Measurements from ENCODE around the gene BCAS3. TPM values are rescaled to one million over a fixed set of nuclear protein-coding genes. Genes with fewer than 3 reads are reported as not detected.

BCAS3 gene
- polyA plus RNA-seq, 3 donors from 2014 or later, result 26.3 to 53.8 (median 50.1) TPM

DNA sequence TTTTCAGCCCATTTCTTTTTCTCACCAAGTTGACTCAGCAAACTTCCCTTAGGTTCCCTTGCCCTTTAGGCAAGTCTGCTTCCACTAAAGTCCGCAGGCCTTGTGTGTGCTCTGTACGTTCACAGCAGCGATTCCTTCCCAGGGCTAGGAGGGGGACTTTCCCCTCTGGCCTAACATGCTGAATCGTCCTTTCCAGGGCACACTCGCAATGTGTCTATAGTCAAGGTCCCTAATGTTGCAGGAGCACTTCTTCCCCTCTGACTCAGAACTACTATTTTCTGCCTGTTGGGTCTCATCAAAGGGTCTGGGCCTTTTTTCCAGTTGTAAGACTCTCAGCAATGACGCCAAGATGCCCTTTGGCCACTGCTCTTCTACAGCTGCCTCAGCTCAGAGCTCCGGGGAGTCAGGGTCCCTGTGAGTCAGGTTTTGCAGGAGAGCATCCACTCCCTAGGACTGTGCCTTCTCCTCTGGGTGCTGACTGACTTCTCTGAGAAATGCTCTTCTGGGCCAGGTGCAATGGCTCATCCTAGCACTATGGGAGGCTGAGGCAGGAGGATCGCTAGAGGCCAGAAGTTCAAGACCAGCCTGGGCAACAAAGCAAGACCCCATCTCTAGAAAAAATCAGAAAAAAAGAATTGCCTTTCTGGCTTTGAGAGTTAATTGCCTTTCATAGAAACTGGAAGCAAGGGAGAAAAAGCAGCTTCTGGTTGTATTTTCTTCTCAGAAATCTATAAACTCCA is 657.6 kb downstream of the BCAS3 start:
- Mint-ChIP-seq H3K4me1 (no peaks in the 10 kb centered on the region), H3K9me3 (no peaks in the 10 kb centered on the region), H3K27ac (peak overlapping the region in 1 of 6 donors; percentile 18), H3K27me3 (ENCODE audit: low read depth in 3 of 3) (peaks cover 0 to 2% (median 2%) of the 10 kb centered on the region in 3 donors), H3K4me3 (no peak overlapping the region), H3K36me3 (no peaks in the 10 kb centered on the region)
- no peak for DNase-seq

GRCh38 chr17:61335845-61336655 is 658.4 kb downstream of the BCAS3 start:
- no peak for DNase-seq
- H3K36me3 Mint-ChIP-seq, result no peaks in the 10 kb centered on the region
- H3K4me3 Mint-ChIP-seq, result no peak overlapping the region
- no peaks in the 10 kb centered on the region for H3K9me3 Mint-ChIP-seq
- H3K4me1 Mint-ChIP-seq, result no peaks in the 10 kb centered on the region
- peaks cover 0 to 2% (median 2%) of the 10 kb centered on the region in 3 donors for H3K27me3 Mint-ChIP-seq (ENCODE audit: low read depth in 3 of 3)
- H3K27ac Mint-ChIP-seq, result no peak overlapping the region

DNA sequence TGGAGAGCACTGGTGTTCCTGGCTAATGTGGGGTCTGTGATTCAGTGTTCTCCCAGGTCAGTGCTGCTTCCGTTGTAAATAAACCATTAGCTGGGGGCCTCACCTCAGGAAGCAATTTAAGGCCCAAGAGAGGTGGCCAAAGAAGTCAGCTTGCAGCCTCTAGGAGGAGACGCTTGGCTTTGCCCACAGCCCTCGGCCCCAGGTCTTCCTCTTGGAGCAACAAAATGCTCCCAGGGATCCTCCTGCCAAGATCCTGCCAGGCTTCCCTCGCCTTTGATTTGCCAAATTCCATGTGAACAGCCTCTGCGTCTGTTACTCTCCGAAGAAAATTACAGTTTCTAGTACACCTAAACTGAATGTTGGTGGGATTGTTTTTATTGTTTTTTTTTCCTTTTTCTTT is 659.6 kb downstream of the BCAS3 start:
- H3K4me1 Mint-ChIP-seq, result no peaks in the 10 kb centered on the region
- no peak overlapping the region for H3K27ac Mint-ChIP-seq
- no peak for DNase-seq
- no peak overlapping the region for H3K4me3 Mint-ChIP-seq
- no peaks in the 10 kb centered on the region for H3K9me3 Mint-ChIP-seq
- peaks cover 0 to 2% (median 2%) of the 10 kb centered on the region in 3 donors for H3K27me3 Mint-ChIP-seq (ENCODE audit: low read depth in 3 of 3)
- H3K36me3 Mint-ChIP-seq, result no peaks in the 10 kb centered on the region

- no peak overlapping the region for H3K27ac Mint-ChIP-seq
These were observed 660.5 kb downstream of the BCAS3 start for GRCh38 chr17:61338000-61338798.

DNA sequence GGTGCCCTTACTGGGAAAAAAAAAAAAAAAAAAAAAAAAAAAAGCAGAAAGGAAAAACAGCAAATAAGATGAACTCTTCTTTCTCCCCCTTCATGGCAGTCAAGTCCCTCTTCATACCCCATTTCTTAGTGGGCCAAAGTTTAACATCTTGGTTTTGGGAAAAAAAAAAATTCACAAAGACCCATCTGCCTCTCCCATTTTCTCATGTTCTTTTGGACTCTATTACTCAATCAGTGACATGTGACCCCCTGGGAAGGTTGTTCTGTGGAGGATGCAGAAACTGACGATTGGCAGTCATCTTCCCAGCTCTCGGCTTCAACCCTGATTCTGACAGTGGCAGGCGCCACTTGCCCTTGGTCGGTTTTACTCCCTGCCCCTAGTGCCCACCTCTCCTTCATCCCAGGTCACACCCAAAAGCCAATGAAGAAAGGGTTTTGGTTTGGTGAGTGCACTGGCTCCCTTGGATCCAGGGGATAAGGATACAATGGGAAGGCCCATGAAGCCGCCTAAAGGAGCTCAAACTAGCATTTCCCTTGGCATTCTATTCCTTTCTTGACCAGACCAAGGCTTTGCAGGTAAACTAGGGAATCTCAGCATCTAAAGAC is 661.3 kb downstream of the BCAS3 start:
- Mint-ChIP-seq H3K27me3 (ENCODE audit: low read depth in 3 of 3) (peaks cover 0 to 2% (median 0%) of the 10 kb centered on the region in 3 donors), H3K36me3 (no peaks in the 10 kb centered on the region), H3K27ac (no peak overlapping the region), H3K4me1 (no peaks in the 10 kb centered on the region), H3K4me3 (no peak overlapping the region), H3K9me3 (no peaks in the 10 kb centered on the region)
- no peak for DNase-seq

More at GRCh38 chr17:61338000-61338798, 660.5 kb downstream of the BCAS3 start:
- DNase-seq, result no peak
- H3K4me3 Mint-ChIP-seq, result no peak overlapping the region
- peaks cover 0 to 2% (median 0%) of the 10 kb centered on the region in 3 donors for H3K27me3 Mint-ChIP-seq (ENCODE audit: low read depth in 3 of 3)
- no peaks in the 10 kb centered on the region for H3K4me1 Mint-ChIP-seq
- H3K9me3 Mint-ChIP-seq, result no peaks in the 10 kb centered on the region
- no peaks in the 10 kb centered on the region for H3K36me3 Mint-ChIP-seq

GRCh38 chr17:61340431-61341209 is 663.0 kb downstream of the BCAS3 start:
- no peak overlapping the region for H3K27ac Mint-ChIP-seq
- H3K36me3 Mint-ChIP-seq, result no peaks in the 10 kb centered on the region
- H3K4me1 Mint-ChIP-seq, result no peaks in the 10 kb centered on the region
- no peak overlapping the region for H3K4me3 Mint-ChIP-seq
- H3K9me3 Mint-ChIP-seq, result no peaks in the 10 kb centered on the region
- DNase-seq, result no peak
- peaks cover 0 to 2% (median 0%) of the 10 kb centered on the region in 3 donors for H3K27me3 Mint-ChIP-seq (ENCODE audit: low read depth in 3 of 3)

DNA sequence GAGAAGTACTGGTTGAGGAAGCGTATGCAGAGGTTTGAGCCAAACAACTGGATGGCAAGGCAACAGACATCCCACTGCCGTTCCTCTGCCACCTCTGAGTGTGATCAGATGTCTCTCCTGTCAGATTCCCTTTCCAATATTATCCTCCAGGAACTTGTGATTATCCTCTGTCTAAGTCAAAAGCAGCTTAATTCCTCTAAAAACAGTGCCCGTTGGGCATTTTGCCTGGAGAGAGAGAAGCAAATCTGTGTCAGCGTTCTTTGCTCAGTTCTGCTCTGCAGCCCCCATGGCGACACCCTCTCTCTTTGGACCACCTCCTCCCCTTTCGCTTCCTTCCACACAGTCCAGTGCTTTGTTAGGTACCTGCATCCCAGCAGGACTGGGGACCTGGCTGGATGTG is 665.9 kb downstream of the BCAS3 start:
- Mint-ChIP-seq H3K27ac (no peak overlapping the region), H3K36me3 (no peaks in the 10 kb centered on the region), H3K4me3 (no peak overlapping the region), H3K9me3 (no peaks in the 10 kb centered on the region), H3K27me3 (ENCODE audit: low read depth in 3 of 3) (peaks cover 0 to 2% (median 0%) of the 10 kb centered on the region in 3 donors), H3K4me1 (no peaks in the 10 kb centered on the region)
- DNase-seq, result no peak

- DNase-seq, result no peak
- H3K9me3 Mint-ChIP-seq, result no peaks in the 10 kb centered on the region
- no peak overlapping the region for H3K27ac Mint-ChIP-seq
- H3K4me1 Mint-ChIP-seq, result no peaks in the 10 kb centered on the region
- peaks cover 0 to 2% (median 0%) of the 10 kb centered on the region in 3 donors for H3K27me3 Mint-ChIP-seq (ENCODE audit: low read depth in 3 of 3)
- no peak overlapping the region for H3K4me3 Mint-ChIP-seq
- no peaks in the 10 kb centered on the region for H3K36me3 Mint-ChIP-seq
These were observed 667.4 kb downstream of the BCAS3 start for GRCh38 chr17:61345061-61345460.

DNA sequence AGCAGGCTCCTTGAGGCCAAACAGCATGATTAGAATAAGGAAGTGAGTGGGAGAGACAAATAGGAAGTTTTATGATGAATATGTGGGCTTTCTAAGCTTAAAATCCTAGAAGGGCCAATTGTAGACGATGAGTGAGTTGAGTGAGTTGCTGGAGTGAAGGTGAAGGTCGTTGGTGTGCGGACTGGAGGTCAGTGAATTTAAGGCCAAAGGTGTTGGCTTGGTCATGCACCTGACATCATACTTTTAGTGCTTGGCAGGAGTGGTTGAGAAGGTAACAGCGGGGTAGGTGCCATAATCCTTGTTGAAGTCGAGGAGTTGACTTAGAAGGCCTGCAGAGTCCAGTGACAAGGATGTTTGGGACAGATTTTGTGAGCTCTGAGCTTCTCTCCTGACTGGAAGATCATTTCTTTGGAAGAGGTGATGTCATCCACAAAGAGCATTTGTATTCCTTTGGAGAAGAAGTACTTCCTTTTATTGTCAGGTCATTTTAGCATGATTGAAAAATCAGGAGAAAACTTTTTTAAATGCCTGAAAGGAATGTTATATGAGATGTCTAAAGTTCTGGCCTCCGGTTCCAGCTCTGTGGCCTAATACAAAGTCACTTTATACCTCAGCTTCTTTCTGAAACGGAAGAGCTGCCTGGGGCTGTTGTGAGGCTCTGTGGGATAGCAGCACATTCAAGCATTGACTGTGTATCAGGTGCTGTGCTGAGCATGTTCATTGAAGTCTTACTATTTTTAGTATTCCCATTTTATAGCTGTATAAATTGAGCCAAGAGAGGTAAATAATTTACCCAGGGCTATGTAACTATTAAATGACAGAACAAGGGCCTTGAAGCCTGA is 668.4 kb downstream of the BCAS3 start:
- DNase-seq, result no peak
- Mint-ChIP-seq H3K9me3 (no peaks in the 10 kb centered on the region), H3K36me3 (no peaks in the 10 kb centered on the region), H3K27ac (no peak overlapping the region), H3K27me3 (ENCODE audit: low read depth in 3 of 3) (peaks cover 0 to 2% (median 0%) of the 10 kb centered on the region in 3 donors), H3K4me3 (no peak overlapping the region), H3K4me1 (no peaks in the 10 kb centered on the region)

DNA sequence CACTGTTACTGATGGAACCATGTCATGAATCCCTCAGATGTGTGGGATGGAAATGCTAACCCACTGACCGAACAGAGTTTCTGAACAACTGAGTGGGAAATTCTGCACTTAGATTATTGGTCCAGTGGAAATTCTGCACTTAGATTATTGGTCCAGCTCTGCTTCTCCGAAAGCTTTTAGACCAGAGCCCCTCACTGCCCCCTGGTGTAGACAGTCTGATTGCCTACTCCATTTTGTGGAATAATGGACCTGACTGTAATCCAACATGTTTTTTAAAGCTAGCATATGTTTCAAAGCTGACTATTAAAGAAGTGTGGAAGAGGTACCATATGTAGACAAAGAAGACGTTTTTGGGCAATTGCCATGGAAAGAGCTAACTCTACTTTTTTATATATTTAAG is 671.7 kb downstream of the BCAS3 start:
- Mint-ChIP-seq H3K27ac (no peak overlapping the region), H3K4me1 (no peaks in the 10 kb centered on the region), H3K36me3 (peaks cover 0 to 4% (median 0%) of the 10 kb centered on the region in 3 donors), H3K4me3 (no peak overlapping the region), H3K9me3 (no peaks in the 10 kb centered on the region), H3K27me3 (ENCODE audit: low read depth in 3 of 3) (peaks cover 0 to 2% (median 0%) of the 10 kb centered on the region in 3 donors)
- DNase-seq, result no peak

GRCh38 chr17:61351745-61352407 is 674.2 kb downstream of the BCAS3 start:
- DNase-seq, result no peak
- H3K9me3 Mint-ChIP-seq, result no peaks in the 10 kb centered on the region
- H3K4me1 Mint-ChIP-seq, result no peaks in the 10 kb centered on the region
- no peak overlapping the region for H3K27ac Mint-ChIP-seq
- H3K27me3 Mint-ChIP-seq (ENCODE audit: low read depth in 3 of 3), result peaks cover 0 to 2% (median 0%) of the 10 kb centered on the region in 3 donors
- no peak overlapping the region for H3K4me3 Mint-ChIP-seq
- H3K36me3 Mint-ChIP-seq, result peaks cover 0 to 4% (median 0%) of the 10 kb centered on the region in 3 donors

DNA sequence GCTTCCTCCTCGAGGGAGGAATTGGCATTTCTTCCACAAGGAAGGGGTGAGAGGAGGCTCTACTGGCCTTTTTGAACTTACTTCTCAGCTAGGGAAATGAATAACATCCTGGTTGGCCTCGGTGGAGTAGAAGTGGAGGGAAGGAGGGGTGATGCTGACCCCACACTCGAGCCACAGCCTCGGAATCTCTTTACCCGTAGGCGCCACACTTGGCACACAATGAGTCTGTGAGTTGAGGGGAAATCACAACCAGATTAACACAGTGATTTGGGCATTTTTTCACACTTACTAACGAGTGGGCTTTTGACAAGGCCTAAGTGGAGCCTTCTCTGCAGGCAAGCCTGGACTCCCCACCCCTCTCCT is 674.7 kb downstream of the BCAS3 start:
- no peak overlapping the region for H3K27ac Mint-ChIP-seq
- no peak overlapping the region for H3K4me3 Mint-ChIP-seq
- peaks cover 0 to 4% (median 0%) of the 10 kb centered on the region in 3 donors for H3K36me3 Mint-ChIP-seq
- DNase-seq, result no peak
- H3K4me1 Mint-ChIP-seq, result no peaks in the 10 kb centered on the region
- H3K27me3 Mint-ChIP-seq (ENCODE audit: low read depth in 3 of 3), result peaks cover 0 to 2% (median 0%) of the 10 kb centered on the region in 3 donors
- H3K9me3 Mint-ChIP-seq, result no peaks in the 10 kb centered on the region

Measured in immature natural killer cell (primary cell).